Gastrocnemius medialis (tissue), 4 donors: ENCODE data around the gene HOXB1.

Source experiments
- POLR2A ChIP-seq, 2 donors: fragments of 450-650 bp; IDR thresholded peaks; one replicate each; pipeline ENCODE4 v1.6.1; 2017; ENCODE audit warnings: antibody characterized with exemption in 2 of 2, mild to moderate bottlenecking in 2 of 2, moderate library complexity in 2 of 2
- TF ChIP-seq, protein P1 (sequence below), 5 experiments: fragments of 450-650 bp in 3 of 5; fragments of 200-600 bp in 2 of 5; sonication (generic) in 2 of 5; IDR thresholded peaks in 4 of 5; conservative IDR thresholded peaks in 1 of 5; 1 replicate in 4 of 5; 2 replicates in 1 of 5; pipeline ENCODE4 v1.5.1; 2016 to 2019; ENCODE audit warnings: antibody characterized with exemption in 5 of 5, mild to moderate bottlenecking in 3 of 5, moderate library complexity in 3 of 5

DNA sequence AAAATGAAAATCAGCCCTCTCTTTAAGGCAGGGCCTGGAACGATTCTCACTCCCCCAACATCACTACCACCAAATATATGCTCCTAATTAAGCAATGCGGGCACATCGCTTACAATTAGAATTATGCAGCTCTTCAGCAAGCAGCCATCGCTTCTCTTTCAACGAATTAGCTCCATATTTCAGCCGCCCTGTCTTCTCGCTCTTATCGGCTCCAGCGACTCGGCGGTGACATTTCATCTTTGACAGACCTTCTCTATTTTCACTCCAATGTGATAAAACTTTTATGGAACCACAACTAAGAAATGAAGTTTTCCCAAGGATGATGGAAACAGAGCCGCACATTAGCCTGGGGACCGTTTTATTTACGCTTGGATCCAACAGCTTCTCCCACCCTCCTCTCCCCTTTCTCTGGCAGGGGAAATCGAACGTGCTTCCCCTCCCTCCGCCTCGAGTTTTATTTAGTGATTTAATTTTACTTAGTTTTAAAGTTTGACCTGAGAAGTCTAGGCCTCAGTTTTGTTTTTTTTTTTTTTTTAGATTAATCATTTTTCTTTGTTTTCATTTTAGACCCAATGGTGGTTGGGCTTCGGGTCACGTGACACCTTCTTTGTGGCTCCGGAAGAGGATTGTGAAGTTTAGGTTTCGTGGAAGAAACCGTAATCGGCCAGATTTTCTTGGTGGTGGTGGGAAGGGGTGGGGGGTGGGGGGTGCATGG lies 17.2 kb upstream of the HOXB1 start:
- TF ChIP-seq, protein P1, sequence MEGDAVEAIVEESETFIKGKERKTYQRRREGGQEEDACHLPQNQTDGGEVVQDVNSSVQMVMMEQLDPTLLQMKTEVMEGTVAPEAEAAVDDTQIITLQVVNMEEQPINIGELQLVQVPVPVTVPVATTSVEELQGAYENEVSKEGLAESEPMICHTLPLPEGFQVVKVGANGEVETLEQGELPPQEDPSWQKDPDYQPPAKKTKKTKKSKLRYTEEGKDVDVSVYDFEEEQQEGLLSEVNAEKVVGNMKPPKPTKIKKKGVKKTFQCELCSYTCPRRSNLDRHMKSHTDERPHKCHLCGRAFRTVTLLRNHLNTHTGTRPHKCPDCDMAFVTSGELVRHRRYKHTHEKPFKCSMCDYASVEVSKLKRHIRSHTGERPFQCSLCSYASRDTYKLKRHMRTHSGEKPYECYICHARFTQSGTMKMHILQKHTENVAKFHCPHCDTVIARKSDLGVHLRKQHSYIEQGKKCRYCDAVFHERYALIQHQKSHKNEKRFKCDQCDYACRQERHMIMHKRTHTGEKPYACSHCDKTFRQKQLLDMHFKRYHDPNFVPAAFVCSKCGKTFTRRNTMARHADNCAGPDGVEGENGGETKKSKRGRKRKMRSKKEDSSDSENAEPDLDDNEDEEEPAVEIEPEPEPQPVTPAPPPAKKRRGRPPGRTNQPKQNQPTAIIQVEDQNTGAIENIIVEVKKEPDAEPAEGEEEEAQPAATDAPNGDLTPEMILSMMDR (IDR thresholded peaks at IDR 0.05 in 4 of 5, conservative IDR thresholded peaks at IDR 0.05 in 1 of 5), result no peak
- TF ChIP-seq POLR2A (IDR thresholded peaks at IDR 0.05), result no peak
